ENCODE results near the gene AGBL1. TPM values are rescaled to one million over a fixed set of nuclear protein-coding genes. Genes with fewer than 3 reads are reported as not detected.

AGBL1 gene
- total RNA-seq, 1 donor from 2014 or later = 0.07 TPM

- Mint-ChIP-seq H3K4me1 (ENCODE audit: unreplicated experiment) (peaks cover 5% of the 10 kb centered on the region), H3K36me3 (no peaks in the 10 kb centered on the region), H3K4me3 (no peak overlapping the region), H3K27me3 (no peaks in the 10 kb centered on the region), H3K9me3 (no peaks in the 10 kb centered on the region), H3K27ac (no peak overlapping the region)
- no peak for DNase-seq (ENCODE audit: extremely low spot score, unreplicated experiment)
- no peak for TF ChIP-seq CTCF (conservative IDR thresholded peaks at IDR 0.05)
These were observed 564.7 kb downstream of the AGBL1 start for GRCh38 chr15:86644339-86644738.

GRCh38 chr15:86645925-86646500 is 566.3 kb downstream of the AGBL1 start:
- Mint-ChIP-seq H3K9me3 (no peaks in the 10 kb centered on the region), H3K36me3 (no peaks in the 10 kb centered on the region), H3K4me3 (no peak overlapping the region), H3K27me3 (no peaks in the 10 kb centered on the region), H3K27ac (no peak overlapping the region), H3K4me1 (ENCODE audit: unreplicated experiment) (peaks cover 5% of the 10 kb centered on the region)
- no peak for DNase-seq (ENCODE audit: extremely low spot score, unreplicated experiment)
- TF ChIP-seq CTCF (conservative IDR thresholded peaks at IDR 0.05) = no peak

GRCh38 chr15:86647810-86648440 is 568.3 kb downstream of the AGBL1 start:
- no peaks in the 10 kb centered on the region for H3K9me3 Mint-ChIP-seq

GRCh38 chr15:86649277-86649676 is 569.6 kb downstream of the AGBL1 start:
- peaks cover 12% of the 10 kb centered on the region for H3K4me1 Mint-ChIP-seq (ENCODE audit: unreplicated experiment)
- no peaks in the 10 kb centered on the region for H3K27me3 Mint-ChIP-seq
- DNase-seq (ENCODE audit: extremely low spot score, unreplicated experiment) = no peak

More at GRCh38 chr15:86647810-86648440, 568.3 kb downstream of the AGBL1 start:
- H3K36me3 Mint-ChIP-seq = no peaks in the 10 kb centered on the region
- no peak for DNase-seq (ENCODE audit: extremely low spot score, unreplicated experiment)
- no peak overlapping the region for H3K27ac Mint-ChIP-seq
- H3K4me3 Mint-ChIP-seq = no peak overlapping the region
- TF ChIP-seq CTCF (conservative IDR thresholded peaks at IDR 0.05) = no peak
- H3K27me3 Mint-ChIP-seq = no peaks in the 10 kb centered on the region
- H3K4me1 Mint-ChIP-seq (ENCODE audit: unreplicated experiment) = peaks cover 5% of the 10 kb centered on the region

GRCh38 chr15:86650094-86650493 is 570.4 kb downstream of the AGBL1 start:
- DNase-seq (ENCODE audit: extremely low spot score, unreplicated experiment) = no peak
- no peak for TF ChIP-seq CTCF (conservative IDR thresholded peaks at IDR 0.05)
- Mint-ChIP-seq H3K4me1 (ENCODE audit: unreplicated experiment) (peaks cover 12% of the 10 kb centered on the region), H3K9me3 (peaks cover 4% of the 10 kb centered on the region), H3K27me3 (no peaks in the 10 kb centered on the region), H3K27ac (no peak overlapping the region), H3K36me3 (no peaks in the 10 kb centered on the region), H3K4me3 (no peak overlapping the region)

More at GRCh38 chr15:86649277-86649676, 569.6 kb downstream of the AGBL1 start:
- Mint-ChIP-seq H3K4me3 (no peak overlapping the region), H3K27ac (no peak overlapping the region), H3K9me3 (peaks cover 4% of the 10 kb centered on the region), H3K36me3 (no peaks in the 10 kb centered on the region)
- TF ChIP-seq CTCF (conservative IDR thresholded peaks at IDR 0.05) = no peak

Data from type B pancreatic cell (in vitro differentiated cells).